GM21390 (cell line): ENCODE results near the gene IL26.
"Not testable (repeated sequence)": the region's sequence is repeated elsewhere in the genome, so short reads cannot be mapped to it uniquely, and the experiment has no call there.

Experiments used
- ATAC-seq: cut with Tn5 transposase; IDR thresholded peaks from one replicate; pipeline ENCODE4 v1.9.1; 2021; ENCODE audit not compliant: unreplicated experiment

The IL26 gene

DNA sequence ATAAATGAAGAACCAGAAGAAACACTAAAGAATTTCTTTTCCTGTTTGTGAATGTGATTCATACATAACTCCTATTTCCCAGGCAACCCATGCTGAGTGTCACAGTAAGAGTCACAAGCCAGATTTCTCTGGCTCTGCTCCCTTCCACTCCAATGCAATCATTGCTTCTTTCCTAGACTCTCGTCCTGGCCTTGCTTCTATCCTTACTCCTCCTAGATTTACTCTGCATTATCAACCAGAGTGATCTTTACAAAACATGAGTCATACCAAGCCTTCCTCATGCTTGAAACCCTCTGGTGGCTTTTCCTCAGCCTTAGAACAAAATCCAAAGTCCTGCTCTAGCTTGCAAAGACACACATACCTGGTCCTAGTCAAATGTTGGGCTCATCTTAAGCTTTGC is 14.5 kb upstream of the IL26 start:
- ATAC-seq: no peak

DNA sequence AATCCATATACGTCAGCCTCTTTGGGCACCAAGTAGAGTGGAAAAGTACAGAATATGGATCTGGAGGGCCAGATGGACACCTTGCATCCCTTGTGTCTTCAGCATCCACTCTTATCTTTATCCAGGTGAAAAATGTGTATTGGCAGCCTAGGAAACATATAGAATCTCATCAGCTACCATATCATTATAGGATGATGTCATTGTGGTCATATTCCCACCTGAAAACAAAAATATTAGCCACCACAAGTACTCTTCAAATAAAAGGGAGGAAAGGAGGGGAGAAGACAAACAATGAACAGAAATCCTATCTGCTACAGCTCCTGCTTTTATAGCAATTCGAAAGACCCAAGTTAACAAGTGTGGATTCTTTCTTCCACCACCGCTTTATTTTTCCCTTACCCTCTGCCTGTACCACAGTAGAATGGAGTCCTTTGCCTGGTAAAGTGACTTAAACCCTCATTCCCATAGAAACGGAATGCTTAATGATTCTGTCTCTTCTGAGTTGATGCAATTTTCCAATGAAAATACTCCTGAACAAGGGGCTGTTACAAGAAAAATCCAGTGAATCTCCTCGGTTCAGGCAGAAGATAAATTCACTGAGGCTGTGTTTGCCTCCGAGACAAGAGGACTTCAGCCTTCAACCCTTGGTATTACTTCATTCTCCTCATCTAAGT is 13.8 kb upstream of the IL26 start:
- no peak for ATAC-seq

DNA sequence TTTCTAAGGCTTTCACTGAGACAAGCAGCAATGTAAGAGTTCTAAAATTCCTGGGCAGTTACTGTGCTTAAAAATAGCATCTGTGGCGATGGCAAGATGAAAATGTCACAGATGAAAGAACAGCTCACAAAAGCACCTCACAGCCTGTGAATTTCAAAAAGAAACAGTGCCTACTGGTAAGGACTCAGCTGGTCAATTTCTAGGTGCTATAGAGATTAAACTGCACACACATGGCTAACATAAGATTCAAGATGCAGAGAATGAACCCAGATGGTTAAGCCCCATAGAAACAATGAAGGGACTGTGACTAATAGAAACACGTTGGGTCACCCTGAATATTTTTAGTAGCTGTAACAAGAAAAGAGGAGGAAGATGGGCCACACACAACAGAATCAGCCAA is 12.0 kb upstream of the IL26 start:
- no peak for ATAC-seq

DNA sequence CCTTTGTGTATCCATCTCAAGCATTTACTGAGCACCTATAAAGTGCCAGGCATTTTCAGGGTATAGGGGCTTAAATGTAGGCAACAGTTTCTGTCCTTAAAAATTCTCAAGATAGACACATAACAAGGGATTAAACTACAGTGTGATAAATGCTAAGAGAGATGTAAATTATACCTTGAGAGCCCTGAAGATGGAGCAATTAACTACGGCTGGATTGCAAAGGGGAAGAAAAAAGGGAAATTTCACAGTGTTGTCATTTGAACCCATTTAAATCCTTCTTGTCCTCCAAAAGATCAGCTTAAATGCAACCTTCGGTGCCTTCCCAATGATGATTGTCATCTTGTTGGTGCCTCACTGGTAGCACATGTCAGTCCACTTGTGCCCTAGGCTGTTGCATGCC is 11.5 kb upstream of the IL26 start:
- ATAC-seq: no peak

GRCh38 chr12:68236421-68237059 is 10.9 kb upstream of the IL26 start:
- peak; percentile 63 for ATAC-seq

DNA sequence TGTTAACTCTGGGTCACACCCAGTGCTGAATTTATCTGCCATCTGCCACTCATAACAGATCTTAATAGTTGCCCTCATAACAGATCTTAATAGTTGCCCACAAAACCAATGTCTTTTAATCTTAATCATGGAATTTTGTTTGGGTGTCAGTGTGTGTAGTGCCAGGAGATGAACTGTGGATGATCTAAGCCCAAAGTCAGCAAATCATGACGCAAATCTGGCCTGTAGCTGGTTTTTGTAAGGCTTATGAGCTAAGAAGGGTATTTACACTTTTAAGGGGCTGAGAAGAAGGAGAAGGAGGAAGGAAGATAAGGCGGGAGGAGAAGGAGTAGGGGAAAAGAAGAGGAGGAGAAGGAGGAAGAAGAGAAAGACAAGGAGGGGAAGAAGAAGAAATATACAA is 10.0 kb upstream of the IL26 start:
- no peak for ATAC-seq

GRCh38 chr12:68234140-68234539 is 8.5 kb upstream of the IL26 start:
- ATAC-seq: no peak

GRCh38 chr12:68233498-68233897 is 7.9 kb upstream of the IL26 start:
- ATAC-seq: no peak

DNA sequence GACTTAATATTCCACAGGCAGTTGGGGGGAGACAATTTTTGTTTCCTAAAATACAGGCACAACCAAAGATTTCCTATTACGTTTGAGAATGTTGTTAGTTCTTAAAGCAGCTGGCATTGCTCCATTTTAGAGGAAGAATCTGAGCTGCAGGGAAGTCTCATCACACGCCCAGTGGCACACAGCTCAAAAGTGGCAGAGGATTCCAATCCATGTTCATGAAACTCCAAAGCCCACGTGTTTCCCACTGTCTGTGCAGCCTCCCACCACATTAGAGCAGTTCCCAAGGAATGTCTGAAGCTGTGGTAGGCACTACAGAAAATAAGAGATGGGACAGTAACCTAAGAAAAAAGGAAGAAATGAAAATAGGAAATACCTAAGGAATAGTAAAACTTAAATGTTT is 6.1 kb upstream of the IL26 start:
- no peak for ATAC-seq

DNA sequence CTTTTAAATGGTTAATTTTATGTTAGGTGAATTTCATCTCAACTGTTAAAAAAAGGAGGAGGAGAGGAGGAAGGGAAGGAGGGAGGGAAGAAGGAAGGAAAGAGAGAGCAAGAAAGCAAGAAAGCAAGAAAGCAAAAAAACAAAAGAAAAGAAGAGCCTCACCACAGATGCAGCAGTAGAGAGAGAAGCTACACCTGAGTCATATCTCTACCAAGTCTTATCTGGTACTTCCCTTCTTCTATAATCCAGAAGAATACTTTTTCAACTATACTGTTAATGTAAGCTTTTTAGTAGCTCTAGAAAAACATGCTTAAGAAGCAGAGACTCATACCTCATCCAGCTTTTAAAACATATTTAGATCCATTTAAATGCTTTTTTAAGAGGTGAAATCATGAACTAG is 5.6 kb upstream of the IL26 start:
- peak; percentile 55 for ATAC-seq

DNA sequence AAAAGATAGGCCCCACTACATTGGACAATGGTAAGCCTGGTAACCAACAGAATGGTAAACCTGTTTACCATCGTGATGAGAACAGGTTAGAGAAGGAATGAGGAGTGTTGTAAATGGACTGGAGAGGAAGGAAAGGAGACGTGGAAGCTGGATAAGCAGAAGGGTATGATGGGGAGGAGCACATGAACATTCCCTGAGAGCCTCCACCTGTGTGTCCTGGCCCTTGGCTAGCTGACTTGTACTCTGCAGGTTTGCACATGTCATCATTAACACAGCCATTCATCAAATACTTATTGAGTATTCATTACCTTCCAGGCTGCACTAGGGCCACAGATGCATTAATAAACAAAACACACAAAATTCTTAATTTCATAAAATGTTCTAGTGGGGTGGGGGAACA is 4.3 kb upstream of the IL26 start:
- ATAC-seq: no peak

GRCh38 chr12:68227356-68227755 is 1.7 kb upstream of the IL26 start:
- no peak for ATAC-seq

DNA sequence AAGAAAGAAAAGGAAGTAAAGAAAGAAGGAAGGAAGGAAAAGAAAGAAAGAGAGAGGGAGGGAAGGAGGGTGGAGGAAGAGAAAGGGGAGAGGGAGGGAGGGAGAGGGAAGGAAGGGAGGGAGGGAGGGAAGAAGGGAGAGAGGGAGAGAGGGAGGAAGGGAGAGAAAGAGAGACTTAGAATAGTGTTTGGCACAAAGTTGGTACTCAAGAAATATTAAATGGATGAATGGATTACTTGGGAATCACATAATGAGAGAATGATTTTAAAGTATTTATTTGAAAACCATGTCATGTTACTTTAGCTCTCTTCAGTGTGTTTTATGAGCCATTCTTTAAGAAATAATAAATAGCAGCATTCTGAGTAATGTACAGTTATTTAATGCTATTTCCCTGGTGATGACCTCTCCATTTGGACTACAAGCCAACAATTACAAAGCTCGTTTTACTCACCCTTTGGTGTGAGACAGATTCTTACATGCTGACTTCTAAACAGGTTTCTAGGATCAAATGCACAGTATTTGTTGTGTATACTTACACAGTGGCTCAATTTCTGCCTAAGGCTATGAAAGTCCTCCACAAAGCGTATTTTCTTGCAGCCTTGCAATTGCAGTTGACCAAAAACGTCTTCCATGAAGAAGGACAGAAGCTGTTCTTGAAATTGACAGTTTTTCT is 861 bp downstream of the IL26 start:
- no peak for ATAC-seq

- ATAC-seq: peak; percentile 94
These were observed 2.4 kb downstream of the IL26 start for GRCh38 chr12:68223067-68223747.

DNA sequence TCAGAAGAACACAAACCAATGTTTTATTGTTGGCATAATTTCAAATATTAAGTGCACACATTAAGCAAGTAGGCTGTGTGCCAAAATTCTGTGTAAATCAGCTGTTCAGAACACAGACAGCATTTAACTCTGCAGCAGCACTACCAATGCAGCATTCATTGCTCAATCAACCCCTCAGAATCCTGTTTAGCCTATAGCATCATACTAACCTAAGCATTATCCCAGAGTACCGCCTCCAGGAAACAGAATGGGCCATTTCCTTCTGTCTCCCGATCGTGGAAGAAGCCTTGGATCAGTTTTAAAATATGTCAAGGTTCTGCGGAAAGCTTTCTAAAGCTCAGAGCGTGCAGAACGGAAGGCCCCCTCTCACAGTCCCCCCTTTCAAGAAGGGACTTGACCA is 3.3 kb downstream of the IL26 start:
- no peak for ATAC-seq

DNA sequence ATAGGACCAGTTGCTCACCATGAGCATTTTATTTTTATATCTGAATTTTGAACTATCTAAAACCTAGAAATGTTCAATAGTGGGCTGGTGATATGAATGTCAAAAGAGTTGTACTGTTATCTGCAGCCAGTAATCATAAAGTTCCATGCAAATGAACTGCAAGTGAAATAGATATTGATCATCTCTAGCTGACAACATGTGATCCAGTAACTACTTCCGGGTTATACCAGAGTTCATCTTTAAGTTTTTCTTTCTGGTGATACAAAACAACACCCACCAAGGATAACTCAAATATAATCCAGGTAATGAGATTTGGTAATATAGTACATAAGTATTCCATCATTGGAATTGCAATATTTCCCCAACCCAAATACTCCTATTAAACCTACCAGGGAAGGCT is 4.1 kb downstream of the IL26 start:
- no peak for ATAC-seq

DNA sequence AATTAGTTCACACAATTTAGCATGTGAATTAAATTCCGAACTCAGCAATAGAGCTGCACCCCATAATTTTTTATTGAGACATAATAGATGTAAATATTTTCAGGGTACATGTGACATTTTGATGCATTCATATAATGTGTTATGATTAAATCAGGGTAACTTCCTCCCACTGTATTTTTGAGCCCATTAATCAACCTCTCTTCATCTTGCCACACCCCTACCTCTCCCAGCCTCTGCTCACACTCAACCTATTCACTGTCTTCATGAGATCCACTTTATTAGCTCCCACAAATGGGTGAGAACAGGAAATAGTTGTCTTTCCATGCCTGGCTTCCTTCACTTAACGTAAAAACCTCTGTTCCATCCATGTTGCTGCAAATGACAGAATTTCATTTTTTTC is 14.7 kb downstream of the IL26 start:
- ATAC-seq: no peak

- not testable (repeated sequence) for ATAC-seq
These were observed 16.4 kb downstream of the IL26 start for GRCh38 chr12:68209048-68209728.

DNA sequence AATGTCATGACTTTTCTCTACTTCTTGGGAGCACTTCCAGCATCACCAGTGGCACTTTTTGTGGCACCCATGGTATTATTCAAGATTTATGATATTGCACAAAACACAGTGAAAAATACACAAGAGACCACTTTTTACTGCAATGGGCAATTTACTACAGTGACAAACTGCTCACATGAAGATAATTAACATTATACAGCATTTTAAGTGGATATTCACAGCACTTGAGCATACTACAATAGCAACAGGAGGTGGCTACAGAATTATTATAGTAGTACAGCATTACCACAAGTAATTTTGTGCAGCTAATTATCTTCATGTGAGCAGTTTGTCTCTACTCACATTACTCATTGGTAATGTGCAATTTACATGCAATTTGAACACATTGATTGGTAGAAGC is 18.3 kb downstream of the IL26 start:
- no peak for ATAC-seq

- ATAC-seq: no peak
These were observed 19.2 kb downstream of the IL26 start for GRCh38 chr12:68206446-68206845.

DNA sequence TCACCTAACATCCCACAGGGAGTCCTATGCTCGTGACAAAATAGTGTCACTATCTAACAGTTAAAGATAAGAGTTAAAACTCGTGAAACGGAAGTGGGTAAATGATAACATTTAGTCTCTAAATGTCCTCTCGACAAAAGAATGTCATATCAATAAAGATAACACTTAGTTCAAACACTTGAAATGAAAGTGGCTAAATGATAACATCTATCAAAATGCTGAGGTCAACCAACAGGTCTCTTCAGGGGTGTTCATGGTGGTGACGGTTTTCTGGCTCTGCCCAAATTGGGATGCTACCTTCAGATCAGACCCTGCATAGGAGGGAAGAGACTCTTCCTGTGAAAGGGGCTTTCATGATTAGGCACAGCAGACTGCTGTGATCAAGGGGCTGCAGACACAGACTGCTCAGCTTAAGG is 22.1 kb downstream of the IL26 start:
- no peak for ATAC-seq
